Sigmoid colon (tissue), 7 donors: Measurements from ENCODE around the gene IMP4. TPM values are rescaled to one million over a fixed set of nuclear protein-coding genes. Genes with fewer than 3 reads are reported as not detected.
A peak's percentile ranks its signal among the peaks of the same experiment; 100 is the strongest.

Source experiments
- DNase-seq: peaks from one replicate; pipeline ENCODE4 v3.0.0-alpha.2; 2019
- H3K27ac ChIP-seq, 4 donors: fragments of 200-600 bp; sonication (generic); one replicate each; pipeline ENCODE4 v1.5.1; 2016 to 2019; ENCODE audit warnings: mild to moderate bottlenecking in 1 of 4
- H3K27me3 ChIP-seq, 3 donors: fragments of 200-600 bp; sonication (generic); one replicate each; pipeline ENCODE4 v1.5.1; 2019; ENCODE audit warnings: mild to moderate bottlenecking in 1 of 3
- H3K36me3 ChIP-seq, 4 donors: fragments of 200-600 bp; sonication (generic); one replicate each; pipeline ENCODE4 v1.5.1; 2016 to 2019
- H3K4me1 ChIP-seq, 4 donors: fragments of 200-600 bp; sonication (generic); one replicate each; pipeline ENCODE4 v1.5.1; 2017 to 2019
- H3K4me3 ChIP-seq, 4 donors: fragments of 200-600 bp; sonication (generic); one replicate each; pipeline ENCODE4 v1.5.1; 2017 to 2019; ENCODE audit warnings: mild to moderate bottlenecking in 2 of 4, moderate library complexity in 1 of 4
- H3K9me3 ChIP-seq, 4 donors: fragments of 200-600 bp in 3 of 4; sonication (generic) in 3 of 4; one replicate each; pipeline versions ENCODE4 v1.5.1 to v1.6.1; 2013 to 2019
- EP300 ChIP-seq, 4 donors: sonication (generic); formaldehyde crosslinking; IDR thresholded peaks; one replicate each; pipeline ENCODE4 v1.6.1; 2017; ENCODE audit warnings: antibody characterized with exemption in 4 of 4
- POLR2A ChIP-seq, 2 donors: fragments of 450-650 bp; IDR thresholded peaks; one replicate each; pipeline ENCODE4 v1.6.1; 2016; ENCODE audit warnings: antibody characterized with exemption in 2 of 2, mild to moderate bottlenecking in 2 of 2, moderate library complexity in 2 of 2
- POLR2AphosphoS5 ChIP-seq, 4 donors: sonication (generic); formaldehyde crosslinking; IDR thresholded peaks; one replicate each; pipeline ENCODE4 v1.6.1; 2017; ENCODE audit warnings: antibody characterized with exemption in 4 of 4
- WGBS, 2 donors: extraction: QIAGEN DNeasy Blood & Tissue Kit; methylation state at CpG; one replicate each; pipeline ENCODE4 v1.1.7; 2013; 5-methylcytosine and 5-hydroxymethylcytosine counted together
- intact Hi-C: fragments of 100-400 bp; cut with DNase I; formaldehyde crosslinking; loops from one replicate; pipeline ENCODE4 v1.15.1; 2023
- polyA plus RNA-seq, 3 donors: library from polyadenylated mRNA; stranded (reverse); fragments of 200-250 nt; gene quantifications; one replicate each; pipeline ENCODE4 v1.2.3, GENCODE V29; 2013
- total RNA-seq, 4 donors: library from RNA; depleted of rRNA; stranded (reverse); fragments of >200 nt; gene quantifications; one replicate each; pipeline ENCODE4 v1.1.0, GENCODE V29; 2016
- TF ChIP-seq, protein P1 (sequence below), 4 experiments: fragments of 450-650 bp in 3 of 4; fragments of 200-600 bp in 1 of 4; IDR thresholded peaks; one replicate each; pipeline ENCODE4 v1.5.1; 2016 to 2019; ENCODE audit warnings: antibody characterized with exemption in 4 of 4, mild to moderate bottlenecking in 3 of 4, moderate library complexity in 2 of 4
- donor health status: healthy with polysubstance abuse.
- donor health status: Bipolar disorder and iron deficiency.
- donor health status: healthy.

Gene IMP4
- total and polyA plus RNA-seq, 7 donors, result 48.0 to 130 (median 76.4) TPM

DNA sequence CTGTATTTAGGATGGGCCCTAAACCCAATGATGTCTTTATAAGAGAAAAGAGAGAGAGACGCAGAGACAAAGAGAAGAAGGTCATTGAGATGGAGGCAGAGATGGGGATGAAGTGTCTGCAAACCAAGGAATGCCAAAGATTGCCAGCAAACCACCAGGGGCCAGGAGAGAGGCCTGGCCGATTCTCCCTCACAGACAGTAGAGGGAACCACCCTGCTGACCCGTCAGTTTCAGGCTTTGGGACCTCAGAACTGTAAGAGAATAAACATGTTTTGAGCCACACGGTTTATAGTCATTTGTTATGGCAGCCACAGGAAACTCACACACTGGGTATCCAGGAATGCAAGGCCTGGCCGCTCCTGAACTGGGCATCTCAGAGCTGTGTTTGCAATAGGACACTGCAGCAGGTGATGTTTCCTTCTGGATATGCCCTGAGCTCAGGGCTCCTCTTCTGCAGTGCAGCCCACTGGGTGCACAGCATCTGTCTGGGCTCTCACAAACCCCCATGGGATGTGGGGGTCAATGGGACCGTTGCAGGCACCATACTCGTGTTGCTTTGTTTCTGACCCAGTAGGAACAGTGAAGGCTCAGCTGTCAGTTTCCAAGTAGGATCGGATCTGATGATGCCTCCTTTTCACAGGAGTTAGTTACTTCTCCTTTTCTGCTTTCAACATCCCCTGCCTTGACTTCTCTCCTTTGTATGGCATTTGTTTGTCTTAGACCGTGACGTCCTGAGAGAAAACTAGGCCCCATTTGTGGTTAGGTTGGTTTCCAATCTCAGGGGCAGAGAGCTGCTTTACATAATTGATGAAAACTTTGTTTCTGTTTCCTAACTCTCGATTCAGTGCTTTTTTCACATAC is 34.0 kb downstream of the IMP4 start:
- WGBS, 2 donors, result 69 to 80% methylated on average over 11 of the region's 11 CpGs
- Histone ChIP-seq H3K9me3 (no peaks in the 10 kb centered on the region), H3K27ac (no peak overlapping the region), H3K4me3 (no peak overlapping the region), H3K27me3 (no peaks in the 10 kb centered on the region), H3K36me3 (peaks cover 0 to 15% (median 4%) of the 10 kb centered on the region in 4 donors), H3K4me1 (peaks cover 0 to 23% (median 18%) of the 10 kb centered on the region in 4 donors)
- no peak for TF ChIP-seq POLR2A (IDR thresholded peaks at IDR 0.05)
- TF ChIP-seq POLR2AphosphoS5 (IDR thresholded peaks at IDR 0.05), result no peak
- no peak for TF ChIP-seq EP300 (IDR thresholded peaks at IDR 0.05)
- TF ChIP-seq, protein P1, sequence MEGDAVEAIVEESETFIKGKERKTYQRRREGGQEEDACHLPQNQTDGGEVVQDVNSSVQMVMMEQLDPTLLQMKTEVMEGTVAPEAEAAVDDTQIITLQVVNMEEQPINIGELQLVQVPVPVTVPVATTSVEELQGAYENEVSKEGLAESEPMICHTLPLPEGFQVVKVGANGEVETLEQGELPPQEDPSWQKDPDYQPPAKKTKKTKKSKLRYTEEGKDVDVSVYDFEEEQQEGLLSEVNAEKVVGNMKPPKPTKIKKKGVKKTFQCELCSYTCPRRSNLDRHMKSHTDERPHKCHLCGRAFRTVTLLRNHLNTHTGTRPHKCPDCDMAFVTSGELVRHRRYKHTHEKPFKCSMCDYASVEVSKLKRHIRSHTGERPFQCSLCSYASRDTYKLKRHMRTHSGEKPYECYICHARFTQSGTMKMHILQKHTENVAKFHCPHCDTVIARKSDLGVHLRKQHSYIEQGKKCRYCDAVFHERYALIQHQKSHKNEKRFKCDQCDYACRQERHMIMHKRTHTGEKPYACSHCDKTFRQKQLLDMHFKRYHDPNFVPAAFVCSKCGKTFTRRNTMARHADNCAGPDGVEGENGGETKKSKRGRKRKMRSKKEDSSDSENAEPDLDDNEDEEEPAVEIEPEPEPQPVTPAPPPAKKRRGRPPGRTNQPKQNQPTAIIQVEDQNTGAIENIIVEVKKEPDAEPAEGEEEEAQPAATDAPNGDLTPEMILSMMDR (IDR thresholded peaks at IDR 0.05), result no peak
- intact Hi-C loops, result no loop called here
- DNase-seq, result peak; percentile 28

DNA sequence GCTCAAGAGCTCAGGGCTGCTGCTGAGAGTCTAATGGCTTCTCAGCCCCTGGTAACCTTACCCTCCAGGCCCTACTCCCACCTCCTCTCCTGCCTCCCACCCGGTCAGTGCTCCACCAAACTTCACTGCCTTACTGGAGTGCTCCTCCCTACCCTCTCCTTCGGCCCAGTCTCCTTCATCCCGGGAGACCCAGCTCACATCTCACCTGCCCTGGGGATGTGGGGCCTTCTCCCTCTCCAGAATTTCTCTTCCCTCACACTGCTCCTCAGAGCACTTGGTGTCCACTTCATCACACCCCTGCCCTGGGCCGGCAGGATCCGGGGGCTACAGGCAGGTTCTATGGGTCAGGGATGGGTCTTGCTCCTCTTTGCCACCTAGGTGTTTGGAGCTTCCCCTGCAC is 34.8 kb downstream of the IMP4 start:
- intact Hi-C loops, result no loop called here
- peak; percentile 35 for DNase-seq
- no peaks in the 10 kb centered on the region for H3K9me3 ChIP-seq
- peaks cover 0 to 23% (median 17%) of the 10 kb centered on the region in 4 donors for H3K4me1 ChIP-seq
- H3K27me3 ChIP-seq, result no peaks in the 10 kb centered on the region
- no peak overlapping the region for H3K27ac ChIP-seq
- peaks cover 0 to 15% (median 4%) of the 10 kb centered on the region in 4 donors for H3K36me3 ChIP-seq
- H3K4me3 ChIP-seq, result no peak overlapping the region
- TF ChIP-seq EP300 (IDR thresholded peaks at IDR 0.05) (no peak), POLR2A (IDR thresholded peaks at IDR 0.05) (no peak), POLR2AphosphoS5 (IDR thresholded peaks at IDR 0.05) (no peak)
- TF ChIP-seq, protein P1 (IDR thresholded peaks at IDR 0.05), result no peak
- 96 to 98% methylated on average over 5 of the region's 5 CpGs for WGBS, 2 donors

DNA sequence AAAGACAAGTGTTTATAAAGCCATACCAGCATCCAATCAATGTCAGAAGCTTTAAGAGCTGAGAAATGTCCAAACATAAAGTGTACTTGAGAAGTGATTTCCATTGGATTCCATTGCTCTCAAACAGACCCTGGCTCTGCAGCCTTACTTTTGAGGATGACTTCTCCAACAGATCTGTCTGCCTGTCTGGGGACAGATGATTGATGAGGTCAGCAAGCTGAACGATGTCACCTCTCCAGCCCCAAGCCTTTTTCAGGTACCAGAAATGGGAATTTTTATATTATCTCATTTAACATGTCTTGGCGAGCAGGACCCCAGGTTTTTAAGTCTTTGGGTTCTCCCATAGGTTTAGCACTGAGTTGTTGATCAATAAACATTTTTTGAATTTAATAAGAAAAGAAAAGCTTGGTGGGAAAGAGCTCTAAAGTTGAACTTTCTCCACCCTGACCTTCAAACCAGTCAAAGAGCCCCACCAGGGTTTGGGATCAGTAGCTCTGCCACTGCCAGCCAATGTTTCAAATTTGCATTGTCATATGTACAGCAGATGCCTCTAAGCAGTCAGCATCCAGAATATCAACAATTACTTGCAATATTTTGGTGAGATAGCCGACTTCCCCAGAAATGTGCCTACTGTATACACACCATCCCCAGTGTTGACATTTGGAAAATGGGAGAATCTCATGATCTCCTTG is 35.7 kb downstream of the IMP4 start:
- intact Hi-C loops, result no loop called here
- Histone ChIP-seq H3K27me3 (no peaks in the 10 kb centered on the region), H3K4me3 (no peak overlapping the region), H3K27ac (no peak overlapping the region), H3K9me3 (no peaks in the 10 kb centered on the region), H3K36me3 (peaks cover 0 to 15% (median 4%) of the 10 kb centered on the region in 4 donors), H3K4me1 (peaks cover 0 to 17% (median 10%) of the 10 kb centered on the region in 4 donors)
- DNase-seq, result no peak
- TF ChIP-seq POLR2A (IDR thresholded peaks at IDR 0.05) (no peak), EP300 (IDR thresholded peaks at IDR 0.05) (no peak), POLR2AphosphoS5 (IDR thresholded peaks at IDR 0.05) (no peak)
- TF ChIP-seq, protein P1 (IDR thresholded peaks at IDR 0.05), result no peak
- WGBS, 2 donors, result 92% methylated on average over 3 of the region's 3 CpGs

DNA sequence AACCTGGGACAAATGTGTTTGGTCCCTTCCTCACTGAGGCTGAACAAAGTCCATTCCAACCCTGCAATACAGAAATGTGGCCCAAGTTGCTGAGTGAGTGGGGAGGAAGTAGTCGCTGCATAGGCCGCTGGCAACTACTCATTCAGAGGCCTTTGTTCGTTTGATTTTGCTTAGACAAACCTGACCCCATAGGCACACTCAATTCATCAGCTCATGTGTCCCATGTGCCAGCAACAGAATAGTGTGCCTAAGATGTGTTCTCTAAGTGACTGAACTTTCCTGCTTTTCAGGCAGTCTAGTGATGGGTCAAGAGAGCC is 36.2 kb downstream of the IMP4 start:
- DNase-seq, result peak; percentile 48
- Histone ChIP-seq H3K27me3 (no peaks in the 10 kb centered on the region), H3K36me3 (peaks cover 0 to 15% (median 4%) of the 10 kb centered on the region in 4 donors), H3K9me3 (no peaks in the 10 kb centered on the region), H3K4me3 (no peak overlapping the region), H3K27ac (no peak overlapping the region), H3K4me1 (peaks cover 0 to 12% (median 5%) of the 10 kb centered on the region in 4 donors)
- 87 to 93% methylated on average over 3 of the region's 3 CpGs for WGBS, 2 donors
- TF ChIP-seq POLR2AphosphoS5 (IDR thresholded peaks at IDR 0.05), result no peak
- TF ChIP-seq POLR2A (IDR thresholded peaks at IDR 0.05), result no peak
- TF ChIP-seq, protein P1 (IDR thresholded peaks at IDR 0.05), result no peak
- TF ChIP-seq EP300 (IDR thresholded peaks at IDR 0.05), result no peak
- intact Hi-C loops, result no loop called here
